Naive thymus-derived CD4-positive, alpha-beta T cell (primary cell): Measurements from ENCODE around the gene ITGA5. TPM values are rescaled to one million over a fixed set of nuclear protein-coding genes. Genes with fewer than 3 reads are reported as not detected.

Source experiments
- ATAC-seq: fragments of 150-1000 bp; cut with Tn5 transposase; 2 replicates; pipeline ENCODE4 v1.10.0; 2021; ENCODE audit warnings: mild to moderate bottlenecking, moderate library complexity
- CTCF ChIA-PET: fragments of 350-600 bp; sonication (Branson Sonifier 250); formaldehyde crosslinking; loops from one replicate; lab custom pipeline; 2021; ENCODE audit warnings: antibody characterized with exemption; lab: Charles Lee
- POLR2A ChIA-PET: fragments of 350-600 bp; sonication (Branson Sonifier 250); formaldehyde crosslinking; loops from one replicate; lab custom pipeline; 2021; ENCODE audit warnings: antibody characterized with exemption, inconsistent platforms; lab: Charles Lee
- DNase-seq, 9 donors: peaks; one replicate each; pipeline versions ENCODE4 v3.0.0 to v3.0.0-alpha.2; 2020 to 2022; ENCODE audit warnings: mixed read lengths in 1 of 9
- H3K27ac ChIP-seq: one replicate; pipeline ENCODE4 v1.7.0; 2013; ENCODE audit warnings: mild to moderate bottlenecking, low read depth, low read length, moderate library complexity
- H3K27me3 ChIP-seq, 2 donors: one replicate each; pipeline ENCODE4 v1.7.0; 2013; ENCODE audit warnings: low read length in 2 of 2, mild to moderate bottlenecking in 2 of 2, moderate library complexity in 2 of 2; ENCODE audit not compliant: control insufficient read depth in 2 of 2, insufficient read depth in 2 of 2
- H3K36me3 ChIP-seq, 3 experiments: 1 replicate in 2 of 3; 2 replicates in 1 of 3; pipeline ENCODE4 v1.7.0; 2013; ENCODE audit warnings: low read length in 3 of 3, mild to moderate bottlenecking in 3 of 3, moderate library complexity in 1 of 3; ENCODE audit not compliant: insufficient read depth in 3 of 3, control insufficient read depth in 2 of 3
- H3K4me1 ChIP-seq, 2 donors: one replicate each; pipeline ENCODE4 v1.7.0; 2013; ENCODE audit warnings: low read length in 2 of 2, mild to moderate bottlenecking in 2 of 2, moderate library complexity in 1 of 2; ENCODE audit not compliant: control insufficient read depth in 2 of 2, insufficient read depth in 2 of 2
- H3K4me3 ChIP-seq: 2 replicates; pipeline ENCODE4 v1.7.0; 2013; ENCODE audit warnings: mild to moderate bottlenecking, low read length
- H3K9me3 ChIP-seq, 3 experiments: 1 replicate in 2 of 3; 2 replicates in 1 of 3; pipeline ENCODE4 v1.7.0; 2013; ENCODE audit warnings: low read length in 3 of 3; ENCODE audit not compliant: control insufficient read depth in 2 of 3
- H3K27ac Mint-ChIP-seq, 9 donors: one replicate each; pipeline ENCODE4 v1.8.0; 2020 to 2022; ENCODE audit warnings: mixed read lengths in 9 of 9, mild to moderate bottlenecking in 8 of 9, moderate library complexity in 5 of 9, inconsistent platforms in 2 of 9
- H3K27me3 Mint-ChIP-seq, 5 donors: one replicate each; pipeline ENCODE4 v1.8.0; 2021 to 2022; ENCODE audit warnings: mixed read lengths in 5 of 5, mild to moderate bottlenecking in 1 of 5
- H3K36me3 Mint-ChIP-seq, 5 donors: one replicate each; pipeline ENCODE4 v1.8.0; 2020 to 2022; ENCODE audit warnings: mixed read lengths in 5 of 5, mild to moderate bottlenecking in 3 of 5, inconsistent platforms in 1 of 5
- H3K4me1 Mint-ChIP-seq, 7 donors: one replicate each; pipeline ENCODE4 v1.8.0; 2020 to 2022; ENCODE audit warnings: mixed read lengths in 7 of 7, mild to moderate bottlenecking in 3 of 7, inconsistent platforms in 1 of 7
- H3K4me3 Mint-ChIP-seq, 10 donors: one replicate each; pipeline ENCODE4 v1.8.0; 2020 to 2022; ENCODE audit warnings: mild to moderate bottlenecking in 10 of 10, mixed read lengths in 10 of 10, moderate library complexity in 6 of 10, inconsistent platforms in 2 of 10
- H3K9me3 Mint-ChIP-seq, 11 donors: one replicate each; pipeline ENCODE4 v1.8.0; 2020 to 2022; ENCODE audit warnings: mixed read lengths in 11 of 11, mild to moderate bottlenecking in 4 of 11, inconsistent platforms in 1 of 11, moderate library complexity in 1 of 11
- intact Hi-C, 2 donors: fragments of 100-400 bp; cut with micrococcal nuclease; formaldehyde crosslinking; loops; one replicate each; pipeline ENCODE4 v1.15.1; 2023
- polyA plus RNA-seq, 2 donors: library from polyadenylated mRNA; unstranded; fragments of 300-500 nt; fragmentation: Illumina TruSeq; gene quantifications; one replicate each; pipeline ENCODE4 v1.2.3, GENCODE V29; 2021
- total RNA-seq, 6 experiments: library from RNA in 5 of 6; stranded (reverse) in 5 of 6; gene quantifications; 1 replicate in 5 of 6; 2 replicates in 1 of 6; pipeline ENCODE4 v1.2.3 and lab custom pipeline; 2021 to 2026

ITGA5 gene
- total and polyA plus RNA-seq, 7 experiments from 2014 or later: 26.5 to 169 (median 110) TPM

- intact Hi-C loops: no loop called here
- Histone ChIP-seq H3K27ac (no peak overlapping the region), H3K36me3 (peaks cover 0 to 5% (median 3%) of the 10 kb centered on the region in 3 experiments), H3K9me3 (no peaks in the 10 kb centered on the region), H3K27me3 (no peaks in the 10 kb centered on the region), H3K4me1 (peaks cover 4 to 5% of the 10 kb centered on the region in 2 donors), H3K4me3 (no peak overlapping the region)
- Mint-ChIP-seq H3K27ac (peak overlapping the region in 4 of 9 donors; percentile 25 to 33 (median 30)), H3K4me1 (peaks cover 24 to 37% (median 29%) of the 10 kb centered on the region in 7 donors), H3K36me3 (peaks cover 0 to 10% (median 4%) of the 10 kb centered on the region in 5 donors), H3K9me3 (peaks cover 0 to under 1% (median 0%) of the 10 kb centered on the region in 11 donors), H3K27me3 (no peaks in the 10 kb centered on the region), H3K4me3 (peak overlapping the region in 3 of 10 donors; percentile 67 to 81 (median 75))
- ChIA-PET POLR2A (no interaction called here), CTCF (interaction anchor here (0.8 kb wide), 1 partner anchor 9 kb away, joined by 3 read pairs; no protein-coding TSS in a partner anchor)
- ATAC-seq: no peak
- DNase-seq: no peak
These were observed 29.9 kb downstream of the ITGA5 start for GRCh38 chr12:54389134-54389508.

DNA sequence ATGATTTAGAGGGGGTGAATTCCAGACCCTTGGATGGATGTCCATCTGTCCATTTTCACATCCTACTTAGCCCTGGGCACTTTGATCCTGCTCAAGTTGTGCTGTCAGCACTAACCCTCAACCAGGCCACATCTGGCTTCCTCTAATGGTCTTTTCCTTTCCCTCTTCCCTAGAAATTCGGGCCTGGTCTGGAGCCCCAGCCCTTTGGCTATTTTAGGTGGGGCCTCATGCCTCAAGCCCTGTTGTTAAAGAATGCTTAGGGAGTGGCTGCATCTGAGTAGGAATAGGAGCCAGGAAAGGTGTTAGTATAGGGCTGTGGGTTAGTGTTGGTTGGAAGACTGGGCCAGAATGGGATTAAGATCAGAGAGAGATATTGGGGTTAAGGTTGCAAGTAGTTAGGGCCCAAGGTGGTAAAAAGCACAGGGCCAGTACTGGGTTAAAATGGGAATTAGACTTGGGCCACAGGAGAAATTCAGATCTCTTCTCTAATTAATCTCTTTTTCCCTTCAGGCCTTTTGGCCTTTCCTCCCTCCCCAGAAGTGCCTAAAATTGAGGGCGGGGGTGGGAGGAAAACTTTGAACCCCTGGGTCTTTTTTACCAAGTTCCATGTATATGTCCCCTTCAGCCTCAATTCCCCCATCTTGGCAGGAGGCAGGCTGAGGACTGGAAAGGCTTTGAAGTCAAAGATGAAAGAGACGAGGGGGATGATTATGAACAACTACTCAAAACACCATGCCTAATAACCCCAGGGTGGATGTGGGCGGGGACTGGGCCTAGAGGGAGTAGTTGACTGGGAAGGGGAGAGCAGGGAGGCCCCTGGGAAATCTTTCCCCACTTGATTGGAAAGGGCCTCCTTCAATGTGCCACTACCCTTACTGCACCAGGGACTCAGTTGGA lies 30.6 kb downstream of the ITGA5 start:
- ATAC-seq: no peak
- CTCF ChIA-PET: interaction anchor here (0.7 to 1.1 kb wide), 2 partner anchors 11 to 56 kb away, joined by 3 to 6 read pairs; no protein-coding TSS in a partner anchor
- H3K4me3 Mint-ChIP-seq: peak overlapping the region in 2 of 10 donors; percentile 16 to 46
- H3K27ac Mint-ChIP-seq: peak overlapping the region in 6 of 9 donors; percentile 4 to 60 (median 44)
- Histone ChIP-seq H3K27me3 (no peaks in the 10 kb centered on the region), H3K9me3 (no peaks in the 10 kb centered on the region), H3K27ac (no peak overlapping the region), H3K4me1 (peaks cover 4 to 5% of the 10 kb centered on the region in 2 donors), H3K4me3 (no peak overlapping the region), H3K36me3 (peaks cover 0 to 3% (median 0%) of the 10 kb centered on the region in 3 experiments)
- intact Hi-C loops: no loop called here
- H3K36me3 Mint-ChIP-seq: peaks cover 0 to 6% (median 0%) of the 10 kb centered on the region in 5 donors
- DNase-seq: no peak
- H3K9me3 Mint-ChIP-seq: peaks cover 0 to 1% (median 0%) of the 10 kb centered on the region in 11 donors
- POLR2A ChIA-PET: interaction anchor here (0.5 kb wide), 1 partner anchor 371 kb away, joined by 3 read pairs; no protein-coding TSS in a partner anchor
- peaks cover 18 to 31% (median 23%) of the 10 kb centered on the region in 7 donors for H3K4me1 Mint-ChIP-seq
- no peaks in the 10 kb centered on the region for H3K27me3 Mint-ChIP-seq

- peaks cover 4 to 5% of the 10 kb centered on the region in 2 donors for H3K4me1 ChIP-seq
- Mint-ChIP-seq H3K4me3 (no peak overlapping the region), H3K36me3 (peaks cover 0 to 6% (median 0%) of the 10 kb centered on the region in 5 donors), H3K9me3 (peaks cover 0 to 1% (median 0%) of the 10 kb centered on the region in 11 donors), H3K27me3 (no peaks in the 10 kb centered on the region), H3K27ac (peak overlapping the region in 4 of 9 donors; percentile 28 to 49 (median 32)), H3K4me1 (peaks cover 15 to 25% (median 21%) of the 10 kb centered on the region in 7 donors)
- H3K27me3 ChIP-seq: no peaks in the 10 kb centered on the region
- CTCF ChIA-PET: interaction anchor here (1.2 to 2.3 kb wide), 4 partner anchors 8 to 53 kb away, joined by 3 to 9 read pairs (median 6); no protein-coding TSS in a partner anchor
- ATAC-seq (no peak), DNase-seq (no peak)
- POLR2A ChIA-PET: interaction anchor here (0.9 kb wide), 1 partner anchor 13 kb away, joined by 3 read pairs; no protein-coding TSS in a partner anchor
- H3K36me3 ChIP-seq: no peaks in the 10 kb centered on the region
- H3K4me3 ChIP-seq: no peak overlapping the region
- H3K27ac ChIP-seq: no peak overlapping the region
- no peaks in the 10 kb centered on the region for H3K9me3 ChIP-seq
- intact Hi-C loops: no loop called here
These were observed 32.0 kb downstream of the ITGA5 start for GRCh38 chr12:54387114-54387467.

DNA sequence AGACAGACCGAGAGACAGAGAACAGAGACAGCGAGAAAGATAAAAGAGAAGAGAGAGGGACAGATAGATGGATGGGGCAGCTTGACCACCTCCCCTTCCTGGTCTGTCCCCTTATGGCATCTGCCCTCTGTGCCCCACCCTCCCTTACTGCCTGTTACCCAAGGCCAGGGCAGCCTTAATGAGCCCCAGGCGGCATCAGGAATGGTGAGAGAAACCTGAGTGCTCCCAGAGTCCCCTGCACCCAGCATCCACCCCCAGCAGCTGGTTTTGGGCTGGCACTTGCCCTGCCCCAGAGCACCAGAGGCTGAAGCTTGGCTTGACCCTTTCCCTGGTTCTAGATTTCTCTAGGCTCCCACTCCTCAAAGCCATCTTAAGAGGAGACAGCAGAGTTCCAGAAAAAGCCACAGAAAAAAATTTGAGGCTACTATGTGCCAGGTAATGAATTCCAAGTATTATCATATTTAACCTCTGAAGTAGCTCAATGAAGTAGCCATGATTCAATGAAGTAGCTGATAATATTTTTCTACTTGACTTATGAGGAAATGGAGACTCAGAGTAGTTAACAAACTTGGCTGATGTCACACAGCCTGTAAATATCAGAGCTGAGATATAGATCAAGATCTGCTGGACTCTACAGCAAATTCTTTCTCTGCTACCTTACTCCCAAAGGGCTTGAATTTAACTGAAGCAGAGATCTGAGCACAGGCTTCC lies 32.5 kb downstream of the ITGA5 start:
- no peak overlapping the region for H3K4me3 Mint-ChIP-seq
- Histone ChIP-seq H3K4me1 (peaks cover 0 to under 1% of the 10 kb centered on the region in 2 donors), H3K9me3 (no peaks in the 10 kb centered on the region), H3K36me3 (no peaks in the 10 kb centered on the region), H3K4me3 (no peak overlapping the region), H3K27ac (no peak overlapping the region), H3K27me3 (no peaks in the 10 kb centered on the region)
- H3K4me1 Mint-ChIP-seq: peaks cover 10 to 20% (median 15%) of the 10 kb centered on the region in 7 donors
- no peak for ATAC-seq
- no peak for DNase-seq
- H3K27ac Mint-ChIP-seq: peak overlapping the region in 5 of 9 donors; percentile 18 to 49 (median 36)
- intact Hi-C loops: no loop called here
- ChIA-PET POLR2A (interaction anchor here (0.9 kb wide), 1 partner anchor 14 kb away, joined by 3 read pairs; no protein-coding TSS in a partner anchor), CTCF (interaction anchor here (1.2 to 2.3 kb wide), 4 partner anchors 8 to 53 kb away, joined by 3 to 9 read pairs (median 6); no protein-coding TSS in a partner anchor)
- peaks cover 0 to 1% (median 0%) of the 10 kb centered on the region in 11 donors for H3K9me3 Mint-ChIP-seq
- H3K36me3 Mint-ChIP-seq: peaks cover 0 to 2% (median 0%) of the 10 kb centered on the region in 5 donors
- H3K27me3 Mint-ChIP-seq: no peaks in the 10 kb centered on the region

DNA sequence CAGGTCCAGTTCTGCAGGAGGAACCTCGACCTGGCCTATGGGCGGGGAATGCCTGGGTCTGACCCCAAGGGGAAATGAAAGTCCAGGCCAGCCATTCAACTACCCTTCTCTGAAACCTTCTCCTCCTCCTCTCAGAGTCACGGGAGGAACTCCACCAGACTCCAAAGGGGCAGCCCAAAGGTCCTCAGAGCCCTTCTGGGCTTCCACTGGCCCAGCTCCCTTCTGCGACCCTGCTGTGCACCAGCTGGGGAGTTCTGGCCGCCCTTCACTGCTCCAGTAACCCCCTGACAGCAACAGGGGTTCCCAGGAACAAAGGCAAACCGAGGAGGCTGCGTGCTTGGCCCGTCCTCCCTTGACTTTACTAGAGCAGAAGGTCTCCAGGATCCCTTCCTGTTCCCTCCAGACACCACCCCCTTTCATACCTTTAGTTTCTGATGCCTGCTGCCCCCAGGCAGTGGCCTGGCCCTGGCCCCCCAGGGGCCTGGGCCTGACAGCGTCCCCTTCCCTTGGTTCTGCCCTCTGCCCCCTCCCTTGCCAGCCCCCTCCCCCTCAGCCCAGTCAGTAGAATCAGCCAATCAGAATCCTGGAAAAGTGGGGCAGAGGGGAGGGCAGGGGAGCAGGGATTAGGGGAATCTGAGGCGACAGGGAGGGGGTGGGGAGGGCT lies 33.7 kb downstream of the ITGA5 start:
- Mint-ChIP-seq H3K27me3 (no peaks in the 10 kb centered on the region), H3K4me1 (peaks cover 7 to 15% (median 13%) of the 10 kb centered on the region in 7 donors), H3K36me3 (no peaks in the 10 kb centered on the region), H3K4me3 (no peak overlapping the region), H3K27ac (no peak overlapping the region), H3K9me3 (peaks cover 0 to 1% (median 0%) of the 10 kb centered on the region in 11 donors)
- POLR2A ChIA-PET: no interaction called here
- no peaks in the 10 kb centered on the region for H3K27me3 ChIP-seq
- H3K9me3 ChIP-seq: no peaks in the 10 kb centered on the region
- CTCF ChIA-PET: interaction anchor here (1.1 to 2.3 kb wide), 4 partner anchors 10 to 55 kb away, joined by 3 to 9 read pairs (median 3); no protein-coding TSS in a partner anchor
- H3K4me1 ChIP-seq: no peaks in the 10 kb centered on the region
- peak; percentile 39 for ATAC-seq
- no peaks in the 10 kb centered on the region for H3K36me3 ChIP-seq
- intact Hi-C loops: no loop called here
- no peak overlapping the region for H3K4me3 ChIP-seq
- H3K27ac ChIP-seq: no peak overlapping the region
- no peak for DNase-seq
